ENCODE results near the gene SOX5.
"Not testable (repeated sequence)": the region's sequence is repeated elsewhere in the genome, so short reads cannot be mapped to it uniquely, and the experiment has no call there.

SOX5 gene

DNA sequence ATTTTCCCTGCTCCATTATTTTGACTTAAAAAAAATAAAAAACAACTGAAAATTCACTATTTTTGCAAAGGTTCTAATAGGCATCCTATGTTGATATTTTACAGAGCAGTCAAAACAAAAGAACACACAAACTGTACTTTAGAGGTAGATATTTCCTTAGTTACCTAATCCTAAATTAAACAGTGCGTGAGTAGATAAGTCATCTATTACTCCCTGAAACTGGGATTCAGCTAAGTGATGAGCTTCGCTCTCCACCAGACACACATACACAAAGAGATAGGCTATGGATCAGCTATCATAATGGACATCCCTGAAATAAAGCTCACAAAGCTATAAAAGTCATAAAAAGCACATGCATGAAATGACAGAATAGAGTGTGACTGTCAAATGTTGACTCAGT, 398.7 kb downstream of the SOX5 start:
- no peak for DNase-seq (ENCODE audit: low read depth, low spot score)

DNA sequence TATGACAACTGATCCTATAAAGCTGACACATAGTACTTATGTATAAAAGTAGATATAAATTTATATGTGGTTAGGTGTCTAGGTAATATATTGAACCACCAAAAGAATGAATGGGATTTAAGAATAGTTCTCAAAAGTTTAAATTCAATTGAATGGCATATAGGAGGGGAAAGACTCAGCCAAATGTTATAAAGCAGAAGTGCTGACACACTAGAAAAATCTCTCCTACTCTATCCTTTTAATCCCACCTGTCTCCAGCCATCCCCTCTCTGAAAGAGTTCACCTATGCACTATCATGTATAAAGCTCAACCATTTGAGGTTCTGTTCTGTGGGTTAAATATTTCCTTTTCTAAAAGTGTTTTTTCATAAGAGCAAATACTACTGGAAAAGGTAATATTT, 400.7 kb downstream of the SOX5 start:
- DNase-seq (ENCODE audit: low read depth, low spot score), result no peak

DNA sequence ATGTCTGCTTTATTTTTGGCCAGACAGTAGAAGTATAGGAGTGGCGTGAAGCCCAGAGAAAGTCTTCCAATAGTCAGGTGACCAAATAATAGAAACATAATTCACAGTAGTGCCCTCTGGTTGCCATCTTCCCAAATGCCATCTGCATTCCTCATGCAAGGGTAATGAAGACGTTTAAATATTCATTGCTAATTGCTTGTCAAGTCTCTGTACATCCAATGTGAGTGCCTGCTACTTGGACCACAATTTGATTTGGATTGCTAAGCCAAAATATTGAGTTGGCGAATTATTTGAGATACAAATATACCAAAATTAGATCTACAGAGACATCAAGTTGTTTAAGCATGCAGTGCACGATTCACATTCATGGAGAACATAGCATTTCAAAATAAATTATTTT, 402.7 kb downstream of the SOX5 start:
- DNase-seq (ENCODE audit: low read depth, low spot score), result no peak

DNA sequence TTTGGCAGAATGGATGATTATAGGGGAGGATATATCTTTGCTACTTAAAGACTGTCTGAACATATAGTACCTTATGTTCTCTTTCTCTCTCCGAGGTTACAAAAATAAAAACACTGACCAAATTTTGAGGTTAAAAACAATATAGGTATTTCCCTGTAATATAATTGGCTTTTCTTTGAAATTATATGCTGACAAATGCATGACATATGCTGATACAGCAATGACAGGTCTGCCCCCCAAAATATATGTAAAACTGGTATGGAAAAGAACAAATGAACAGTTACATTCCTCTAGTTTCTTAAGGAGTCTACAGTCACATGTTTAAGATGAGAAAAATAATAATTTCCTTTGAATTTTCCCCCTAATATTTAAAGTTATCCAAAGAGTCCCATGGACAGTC, 405.7 kb downstream of the SOX5 start:
- DNase-seq (ENCODE audit: low read depth, low spot score), result no peak

DNA sequence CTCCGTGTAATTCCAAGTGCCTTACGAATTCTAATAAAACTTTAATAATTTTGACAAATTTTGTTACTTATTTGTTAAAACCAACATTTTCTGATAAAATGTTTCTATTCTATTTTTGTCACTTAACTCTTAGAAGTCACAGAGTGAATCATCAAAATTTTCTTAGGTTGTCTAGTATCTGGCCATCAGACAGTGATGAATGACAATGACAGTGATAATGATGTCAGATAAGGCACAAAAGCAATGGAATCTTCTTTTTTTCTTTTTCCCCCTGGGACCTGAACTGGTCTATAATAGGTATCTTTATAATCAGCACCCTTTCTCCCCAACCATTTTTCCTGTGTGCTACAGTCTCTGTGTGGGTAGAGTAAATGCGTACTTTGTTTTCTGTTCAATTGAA, 407.3 kb downstream of the SOX5 start:
- no peak for DNase-seq (ENCODE audit: low read depth, low spot score)

DNA sequence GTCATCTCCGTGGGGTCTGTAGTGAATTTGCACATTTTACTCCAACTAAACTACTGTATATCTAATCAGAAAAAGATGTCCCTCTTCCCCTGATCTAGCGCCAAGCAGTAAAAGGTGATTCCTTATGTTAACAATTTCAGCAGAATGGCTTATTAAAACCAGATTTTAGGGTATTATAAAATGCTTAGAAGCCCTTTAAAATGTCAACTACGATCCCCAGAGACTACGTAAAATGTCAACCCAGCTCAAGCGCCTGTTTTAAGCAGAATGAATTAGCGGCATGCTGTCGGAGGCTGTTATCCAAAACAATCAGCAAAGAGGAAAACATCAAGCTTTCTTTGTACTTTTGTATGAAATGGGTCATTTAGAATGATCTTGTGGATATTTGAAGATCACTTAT, 408.9 kb downstream of the SOX5 start:
- no peak for DNase-seq (ENCODE audit: low read depth, low spot score)

DNA sequence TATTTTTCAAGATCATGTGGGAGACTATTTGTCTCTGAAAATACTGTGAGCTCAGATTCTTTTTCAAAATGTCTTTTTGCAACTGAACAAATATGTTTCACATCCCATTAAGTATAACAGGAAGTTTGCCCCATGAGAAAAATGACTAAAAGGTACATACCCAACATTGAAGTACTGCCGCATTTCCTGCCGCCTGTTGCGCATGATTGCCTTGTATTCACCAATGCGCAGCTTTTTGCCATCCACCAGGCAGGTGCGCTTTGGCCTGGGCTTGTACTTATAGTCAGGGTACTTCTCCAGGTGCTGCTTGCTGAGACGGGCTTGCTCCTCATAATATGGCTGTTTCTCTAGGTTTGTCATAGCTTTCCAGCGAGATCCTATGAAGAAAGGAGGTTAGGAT, 413.2 kb downstream of the SOX5 start:
- DNase-seq (ENCODE audit: low read depth, low spot score), result no peak

DNA sequence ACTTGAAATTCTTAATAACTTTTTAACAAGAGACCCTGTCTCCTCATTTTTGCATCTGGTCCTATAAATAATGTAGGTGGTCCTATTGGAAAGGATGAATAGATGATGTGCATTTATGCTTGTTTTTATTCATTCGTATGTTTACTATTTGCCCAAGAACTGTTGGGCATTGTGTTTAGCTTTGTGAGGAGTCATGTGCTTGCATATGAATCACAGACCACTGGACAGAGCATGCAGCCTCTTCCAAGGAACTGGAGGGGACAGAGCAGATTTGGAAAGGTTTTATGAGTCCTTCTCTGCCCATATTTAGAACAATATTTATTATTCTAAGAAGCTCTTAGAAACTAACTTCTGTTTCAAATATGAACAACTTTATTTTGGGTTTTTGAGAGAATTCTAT, 414.0 kb downstream of the SOX5 start:
- no peak for DNase-seq (ENCODE audit: low read depth, low spot score)

DNA sequence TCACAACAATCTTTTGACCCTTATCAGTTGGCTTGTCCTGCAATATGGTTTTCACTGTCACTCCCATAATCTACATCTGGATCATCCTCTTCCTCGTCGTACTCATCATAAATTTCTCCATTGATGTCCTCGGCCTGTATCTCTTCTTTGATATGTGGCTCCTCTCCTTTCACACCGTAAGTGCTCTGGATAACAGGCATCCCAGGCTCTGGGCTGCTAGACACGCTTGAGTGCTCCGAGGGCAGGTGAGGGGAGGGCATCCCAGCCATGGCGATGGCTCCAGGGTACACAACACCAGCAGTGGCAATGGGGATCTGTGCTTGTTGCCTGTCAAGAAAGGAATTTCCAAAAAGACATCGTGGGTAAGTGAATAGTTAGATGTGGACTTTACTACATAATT, 415.3 kb downstream of the SOX5 start:
- no peak for DNase-seq (ENCODE audit: low read depth, low spot score)

DNA sequence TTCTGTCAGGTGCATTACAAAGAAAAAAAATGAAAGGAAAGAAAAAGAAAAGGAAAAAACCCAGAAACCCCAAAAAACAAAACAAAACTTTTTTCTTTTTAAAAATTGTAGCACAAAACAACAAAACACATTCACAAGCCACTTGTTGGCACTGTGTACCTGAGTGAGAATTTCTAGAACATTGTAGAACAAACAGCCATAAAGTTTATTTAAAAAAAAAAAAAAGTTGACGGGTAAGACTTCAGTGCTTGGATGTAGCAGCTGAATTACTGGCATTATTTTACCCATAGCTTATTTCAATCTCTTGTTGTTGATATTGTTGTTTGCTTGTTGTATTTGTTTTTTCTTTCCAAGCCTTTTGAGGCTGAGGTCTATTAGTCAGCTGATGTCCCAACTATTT, 415.8 kb downstream of the SOX5 start:
- no peak for DNase-seq (ENCODE audit: low read depth, low spot score)

DNA sequence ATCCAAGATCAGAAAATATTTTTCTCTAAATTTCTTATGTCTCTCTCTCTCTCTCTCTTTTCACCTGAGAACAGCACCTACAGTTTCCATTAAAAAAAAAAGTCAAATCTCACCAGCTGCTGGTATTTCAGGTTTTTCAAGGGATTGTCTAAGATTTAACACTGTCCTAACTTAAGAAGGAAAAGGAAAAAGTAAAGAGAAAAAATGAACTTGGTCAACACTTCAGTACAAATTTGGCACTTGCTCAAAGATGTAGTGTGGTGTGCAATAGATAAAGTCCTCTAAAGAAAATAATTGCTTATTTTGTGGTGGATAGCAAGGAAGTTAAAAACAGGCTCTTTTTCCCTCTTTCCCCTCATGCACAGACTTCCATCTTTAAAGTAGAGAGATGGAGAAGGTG, 416.2 kb downstream of the SOX5 start:
- DNase-seq (ENCODE audit: low read depth, low spot score), result no peak

DNA sequence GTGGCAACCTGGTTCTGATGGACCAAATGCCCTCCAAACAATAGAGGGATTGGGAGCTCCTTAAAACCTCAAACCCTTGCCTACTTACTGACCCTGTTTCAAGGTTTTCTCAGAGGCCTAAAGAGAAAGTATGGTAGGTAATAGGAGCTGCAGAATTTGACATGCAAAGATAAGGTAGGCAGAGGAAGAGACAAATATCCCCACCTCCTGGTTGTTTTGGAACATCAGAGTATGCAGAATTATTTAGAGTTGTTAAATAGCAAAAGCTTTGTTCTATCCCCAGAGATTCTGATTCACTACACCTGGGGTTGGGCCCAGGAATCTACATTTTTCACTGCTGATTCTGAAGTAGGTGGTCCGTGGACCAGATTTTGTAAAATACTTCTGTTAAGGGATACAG, 421.2 kb downstream of the SOX5 start:
- no peak for DNase-seq (ENCODE audit: low read depth, low spot score)

DNA sequence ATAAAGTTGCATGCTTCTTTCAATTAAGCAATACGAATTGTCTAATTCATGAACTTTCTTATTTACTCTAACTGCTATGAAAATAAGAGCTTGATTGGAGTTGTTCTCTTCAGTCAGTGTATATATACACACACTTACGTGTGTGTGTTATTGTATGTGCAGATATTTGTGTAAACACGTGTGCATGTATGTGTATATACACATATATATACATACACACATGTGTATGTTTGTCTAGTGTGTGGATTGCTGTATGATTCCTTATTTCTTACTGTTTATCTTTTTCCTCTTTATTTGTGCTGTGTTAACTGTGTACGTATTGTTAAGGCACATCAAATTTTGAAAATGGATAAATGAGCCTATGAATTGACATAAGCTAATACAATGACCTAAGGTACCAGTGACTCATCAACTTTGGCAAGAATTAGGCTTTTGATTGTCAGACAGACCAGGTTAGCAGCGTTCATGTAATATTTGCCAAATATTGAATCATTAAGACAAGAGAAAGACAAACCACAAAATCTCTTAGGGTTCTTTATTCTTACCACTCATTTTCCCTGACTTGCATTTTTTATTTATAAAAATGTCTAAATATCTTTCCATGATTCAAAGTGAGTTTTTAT, 423.9 kb downstream of the SOX5 start:
- DNase-seq (ENCODE audit: low read depth, low spot score), result no peak

DNA sequence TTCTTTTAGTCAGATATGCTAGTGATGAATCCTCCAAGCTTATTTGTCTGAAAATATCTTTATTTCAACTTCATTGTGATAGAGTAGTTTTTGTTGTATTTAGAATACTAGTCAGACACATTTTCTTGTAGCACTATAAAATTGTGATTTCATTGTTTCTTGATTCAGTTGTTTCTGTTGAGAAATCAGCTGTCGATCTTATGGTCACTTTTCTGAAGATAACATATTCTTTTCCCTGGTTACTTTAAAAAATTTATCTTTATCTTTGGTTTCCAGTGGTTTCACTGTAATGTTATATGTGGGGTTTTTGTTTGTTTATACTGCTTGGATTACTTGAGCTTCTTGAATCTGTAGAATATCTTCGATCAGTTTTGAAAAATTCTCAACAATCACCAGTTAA, 426.1 kb downstream of the SOX5 start:
- DNase-seq (ENCODE audit: low read depth, low spot score), result no peak

DNA sequence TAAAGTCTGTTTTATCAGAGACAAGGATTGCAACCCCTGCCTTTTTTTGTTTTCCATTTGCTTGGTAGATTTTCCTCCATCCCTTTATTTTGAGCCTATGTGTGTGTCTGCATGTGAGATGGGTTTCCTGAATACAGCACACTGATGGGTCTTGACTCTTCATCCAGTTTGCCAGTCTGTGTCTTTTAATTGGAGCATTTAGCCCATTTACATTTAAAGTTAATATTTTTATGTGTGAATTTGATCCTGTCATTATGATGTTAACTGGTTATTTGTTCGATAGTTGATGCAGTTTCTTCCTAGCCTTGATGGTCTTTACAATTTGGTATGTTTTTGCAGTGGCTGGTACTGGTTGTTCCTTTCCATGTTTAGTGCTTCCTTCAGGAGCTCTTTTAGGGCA, 430.0 kb downstream of the SOX5 start:
- not testable (repeated sequence) for DNase-seq (ENCODE audit: low read depth, low spot score)

DNA sequence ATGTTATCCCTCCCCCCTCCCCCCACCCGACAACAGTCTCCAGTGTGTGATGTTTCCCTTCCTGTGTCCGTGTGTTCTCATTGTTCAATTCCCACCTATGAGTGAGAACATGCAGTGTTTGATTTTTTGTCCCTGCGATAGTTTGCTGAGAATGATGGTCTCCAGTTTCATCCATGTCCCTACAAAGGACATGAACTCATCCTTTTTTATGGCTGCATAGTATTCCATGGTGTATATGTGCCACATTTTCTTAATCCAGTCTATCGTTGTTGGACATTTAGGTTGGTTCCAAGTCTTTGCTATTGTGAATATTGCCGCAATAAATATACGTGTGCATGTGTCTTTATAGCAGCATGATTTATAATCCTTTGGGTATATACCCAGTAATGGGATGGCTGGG, 433.7 kb downstream of the SOX5 start:
- not testable (repeated sequence) for DNase-seq (ENCODE audit: low read depth, low spot score)

DNA sequence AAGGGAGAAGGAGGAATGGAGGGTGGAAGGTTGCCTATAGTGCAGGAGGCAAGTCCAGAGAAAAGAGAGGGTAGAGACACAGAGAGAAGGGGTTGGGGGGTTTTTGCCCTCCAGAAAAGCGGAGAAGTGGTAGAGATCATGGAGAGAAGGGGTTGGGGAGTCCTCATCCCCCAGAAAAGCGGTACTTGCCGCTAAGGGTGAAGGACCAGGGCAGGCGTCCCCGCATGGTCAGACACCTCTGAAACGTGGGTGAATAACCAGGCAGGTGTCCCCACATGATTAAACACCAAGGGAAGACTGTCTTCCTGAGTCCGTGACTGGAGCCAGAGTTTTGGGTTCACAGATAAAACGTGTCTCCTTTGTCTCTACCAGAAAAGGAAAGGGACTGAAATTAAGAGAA, 439.0 kb downstream of the SOX5 start:
- no peak for DNase-seq (ENCODE audit: low read depth, low spot score)

DNA sequence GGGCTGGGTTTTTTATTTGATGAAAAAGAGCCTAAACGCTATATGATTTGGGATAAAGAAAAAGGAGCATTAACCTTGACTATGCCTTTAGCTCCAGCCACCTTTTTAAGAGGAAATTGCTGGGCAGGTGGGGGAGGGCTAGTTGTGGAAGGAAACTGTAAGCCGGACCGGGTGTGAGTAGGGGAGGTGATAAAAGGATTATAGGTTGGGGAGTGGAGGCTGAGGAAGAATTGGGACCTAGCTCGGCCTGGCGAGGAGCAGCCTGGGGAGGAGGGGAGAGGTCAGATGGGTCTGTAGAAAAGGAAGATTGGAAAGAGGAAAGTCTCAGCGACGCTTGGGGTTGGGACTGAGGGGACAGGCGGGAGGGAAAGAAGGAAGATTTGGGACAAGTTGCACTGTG, 439.6 kb downstream of the SOX5 start:
- not testable (repeated sequence) for DNase-seq (ENCODE audit: low read depth, low spot score)

DNA sequence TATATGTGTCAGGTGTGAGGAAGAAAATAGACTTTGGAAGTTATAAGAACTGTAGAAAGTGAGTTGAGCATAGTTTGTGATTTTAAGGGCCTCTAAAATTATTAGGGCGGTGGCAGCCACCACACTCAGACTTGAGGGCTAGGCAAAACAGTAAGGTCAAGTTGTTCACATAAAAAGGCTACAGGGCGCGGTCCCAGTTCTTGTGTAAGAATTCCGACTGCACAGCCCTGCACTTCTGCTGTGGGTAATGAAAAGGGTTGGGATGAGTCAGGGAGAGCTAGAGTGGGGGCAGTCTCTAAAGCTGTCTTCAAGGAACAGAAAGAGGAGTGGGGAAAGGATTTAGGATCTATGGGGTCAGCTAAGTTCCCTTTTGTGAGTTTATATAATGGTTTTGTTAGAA, 441.7 kb downstream of the SOX5 start:
- not testable (repeated sequence) for DNase-seq (ENCODE audit: low read depth, low spot score)

DNA sequence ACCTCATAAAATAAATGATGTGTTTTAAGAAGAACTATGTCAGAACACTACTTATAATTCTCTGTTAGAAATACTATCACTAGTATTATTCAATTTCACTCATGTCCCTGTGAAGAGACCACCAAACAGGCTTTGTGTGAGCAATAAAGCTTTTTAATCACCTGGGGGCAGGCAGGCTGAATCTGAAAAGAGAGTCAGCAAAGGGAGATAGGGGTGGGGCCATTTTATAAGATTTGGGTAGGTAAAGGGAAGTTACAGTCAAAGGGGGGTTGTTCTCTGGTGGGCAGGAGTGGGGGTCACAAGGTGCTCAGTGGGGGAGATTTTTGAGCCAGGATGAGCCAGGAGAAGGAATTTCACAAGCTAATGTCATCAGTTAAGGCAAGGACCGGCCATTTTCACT, 443.7 kb downstream of the SOX5 start:
- DNase-seq (ENCODE audit: low read depth, low spot score), result not testable (repeated sequence)

DNA sequence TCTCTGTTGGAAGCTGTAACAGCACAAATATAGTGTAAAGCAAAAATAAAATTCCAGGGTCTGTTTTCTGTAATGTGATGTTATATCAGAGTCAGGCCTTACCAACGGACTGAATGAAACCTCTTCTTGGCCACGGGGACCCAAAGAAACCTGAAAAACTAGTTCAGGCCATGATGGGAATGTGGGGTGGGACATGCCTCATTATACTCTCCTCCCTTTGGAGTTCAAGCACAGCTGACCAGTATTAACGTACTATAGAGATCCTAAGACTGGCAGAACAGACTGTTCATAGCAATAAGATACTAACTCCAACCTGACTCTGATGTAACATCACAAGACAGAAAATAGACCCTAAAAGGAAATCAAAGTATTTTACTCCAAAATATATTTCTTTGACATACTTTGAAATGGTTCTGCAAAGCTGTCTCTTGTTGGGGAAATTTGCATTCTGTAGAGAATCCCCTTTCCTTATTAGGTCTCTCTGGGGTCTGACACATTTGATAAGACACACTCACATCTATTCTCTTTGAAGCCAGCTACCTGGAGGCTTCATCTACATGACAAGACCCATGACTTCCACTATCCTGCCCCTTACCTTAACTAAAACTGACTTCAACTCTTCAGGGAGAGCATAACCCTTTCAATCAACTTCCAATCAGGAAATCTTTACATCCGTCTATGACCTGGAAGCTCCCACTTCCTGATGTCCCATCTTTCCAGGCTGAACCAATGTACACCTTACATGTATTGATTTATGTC, 444.6 kb downstream of the SOX5 start:
- no peak for DNase-seq (ENCODE audit: low read depth, low spot score)

DNA sequence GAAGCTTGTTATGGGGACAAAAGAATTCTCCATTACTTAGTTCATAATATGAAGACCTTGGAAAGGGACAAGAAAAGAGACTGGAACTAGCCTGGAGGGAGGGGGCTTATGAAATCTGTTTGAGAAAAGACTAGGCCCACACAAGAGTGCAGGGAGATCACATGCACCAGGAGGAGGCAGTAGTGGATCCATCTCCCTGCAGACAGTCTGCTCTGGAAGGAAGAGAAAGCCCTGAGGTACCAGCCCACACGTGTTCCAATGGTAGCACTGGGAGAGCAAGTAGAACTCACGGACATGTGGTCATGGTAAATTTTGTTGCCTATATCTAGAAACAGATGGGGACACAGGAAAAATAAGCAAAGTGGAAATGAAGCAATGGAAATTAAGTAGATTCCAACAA, 445.4 kb downstream of the SOX5 start:
- DNase-seq (ENCODE audit: low read depth, low spot score), result no peak

DNA sequence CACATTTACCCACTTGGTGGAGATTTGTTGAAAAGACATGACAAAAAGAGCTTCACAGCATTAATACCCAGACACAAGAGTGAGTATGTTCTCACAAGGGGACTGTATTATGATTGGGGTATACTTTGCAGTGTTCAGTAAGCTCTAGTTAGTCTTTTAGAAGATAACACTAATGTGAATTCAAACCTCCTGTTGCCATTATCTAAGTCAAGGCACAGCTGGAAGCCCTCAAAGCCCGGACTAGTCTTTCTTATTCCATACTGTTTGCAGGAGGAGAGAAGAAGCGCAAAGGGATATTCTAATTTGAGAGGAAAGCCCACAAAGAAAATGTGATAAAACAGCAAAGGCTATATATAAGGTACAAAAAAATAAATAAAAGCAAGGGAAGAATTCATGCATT, 445.9 kb downstream of the SOX5 start:
- DNase-seq (ENCODE audit: low read depth, low spot score), result no peak

DNA sequence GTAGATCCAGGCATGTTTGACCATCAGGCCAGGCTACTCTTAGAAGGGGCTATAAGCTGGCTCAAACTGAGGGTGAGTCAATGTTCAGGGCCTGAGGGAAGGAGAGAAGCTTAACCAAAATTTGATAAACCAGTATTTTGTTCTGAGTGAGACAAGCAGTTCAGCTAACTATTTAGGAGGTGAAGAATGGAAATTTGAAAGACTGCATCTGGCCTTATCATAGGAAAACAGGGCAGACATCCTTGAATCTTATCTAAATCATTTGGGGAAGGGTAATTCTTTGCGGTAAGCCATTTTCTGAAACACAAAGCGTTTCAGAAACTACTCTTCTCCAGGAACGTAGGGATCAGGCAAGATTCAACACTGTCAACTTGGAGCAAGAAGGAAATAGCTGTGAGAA, 447.2 kb downstream of the SOX5 start:
- no peak for DNase-seq (ENCODE audit: low read depth, low spot score)

All from activated naive CD8-positive, alpha-beta T cell treated with anti-CD3 and anti-CD28 coated beads, Interleukin-2, amount 50 U/mL, for 16 hours (primary cell).